ENCODE results near the gene FPGT. TPM values are rescaled to one million over a fixed set of nuclear protein-coding genes. Genes with fewer than 3 reads are reported as not detected.

Gene FPGT
- total RNA-seq, 1 donor from 2014 or later = 9.1 TPM

- H3K4me1 Mint-ChIP-seq (ENCODE audit: low read depth, unreplicated experiment) = no peaks in the 10 kb centered on the region
- H4K20me1 ChIP-seq (ENCODE audit: insufficient read depth, low read length) = no peaks in the 10 kb centered on the region
- no peaks in the 10 kb centered on the region for H3K79me2 ChIP-seq (ENCODE audit: insufficient read depth, low read length)
- H3K27me3 ChIP-seq (ENCODE audit: insufficient read depth, low read length) = no peaks in the 10 kb centered on the region
- DNase-seq (ENCODE audit: low read depth) (no peak), FAIRE-seq (no peak)
- H3K27ac ChIP-seq (ENCODE audit: low read depth, low read length) = peak overlapping the region; percentile 87
- H3K36me3 ChIP-seq (ENCODE audit: insufficient read depth, low read length) = no peaks in the 10 kb centered on the region
- TF ChIP-seq CTCF (IDR thresholded peaks at IDR 0.05; ENCODE audit: insufficient read depth, low read depth, low read length) (no peak), EZH2 (IDR thresholded peaks at IDR 0.05; ENCODE audit: insufficient read depth, low read length) (no peak)
- H3K27me3 Mint-ChIP-seq (ENCODE audit: low read depth, unreplicated experiment) = no peaks in the 10 kb centered on the region
- H3K4me3 Mint-ChIP-seq (ENCODE audit: unreplicated experiment) = peak overlapping the region; percentile 92
- H2AFZ ChIP-seq (ENCODE audit: low read depth, low read length) = peak overlapping the region; percentile 92
- H3K4me2 ChIP-seq (ENCODE audit: low read length) = peak overlapping the region; percentile 92
- H3K9me3 ChIP-seq (ENCODE audit: insufficient read depth, low read depth, low read length) = no peaks in the 10 kb centered on the region
- no peaks in the 10 kb centered on the region for H3K9me3 Mint-ChIP-seq (ENCODE audit: unreplicated experiment)
- H3K36me3 Mint-ChIP-seq (ENCODE audit: low read depth, unreplicated experiment) = no peaks in the 10 kb centered on the region
- no peaks in the 10 kb centered on the region for H3K4me1 ChIP-seq (ENCODE audit: insufficient read depth, low read length)
- peak overlapping the region; percentile 37 for H3K27ac Mint-ChIP-seq (ENCODE audit: unreplicated experiment)
- H3K4me3 ChIP-seq (ENCODE audit: insufficient read depth, low read depth, low read length) = peak overlapping the region; percentile 92
- H3K9ac ChIP-seq (ENCODE audit: low read length) = peak overlapping the region; percentile 89
Measured at GRCh38 chr1:74197255-74197654, 787 bp upstream of the FPGT start.

DNA sequence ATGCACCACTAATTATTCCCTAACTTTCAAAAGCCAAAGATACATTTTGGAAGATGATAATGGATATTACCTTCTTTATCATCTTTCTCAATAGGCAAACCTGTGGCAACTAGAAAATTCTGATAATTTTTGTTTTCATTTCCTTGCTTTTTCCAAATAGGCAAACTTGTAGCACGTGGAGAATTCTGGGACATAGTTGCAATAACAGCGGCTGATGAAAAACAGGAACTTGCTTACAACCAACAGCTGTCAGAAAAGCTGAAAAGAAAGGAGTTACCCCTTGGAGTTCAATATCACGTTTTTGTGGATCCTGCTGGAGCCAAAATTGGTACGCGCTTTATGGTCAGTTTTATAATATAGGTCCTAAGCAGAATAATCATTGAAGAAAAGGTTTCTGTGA lies 1.5 kb downstream of the FPGT start:
- H2AFZ ChIP-seq (ENCODE audit: low read depth, low read length) = no peak overlapping the region
- H3K9me3 Mint-ChIP-seq (ENCODE audit: unreplicated experiment) = no peaks in the 10 kb centered on the region
- H3K4me3 ChIP-seq (ENCODE audit: insufficient read depth, low read depth, low read length) = no peak overlapping the region
- H3K4me1 Mint-ChIP-seq (ENCODE audit: low read depth, unreplicated experiment) = no peaks in the 10 kb centered on the region
- H3K9me3 ChIP-seq (ENCODE audit: insufficient read depth, low read depth, low read length) = no peaks in the 10 kb centered on the region
- no peak overlapping the region for H3K4me2 ChIP-seq (ENCODE audit: low read length)
- H3K27me3 Mint-ChIP-seq (ENCODE audit: low read depth, unreplicated experiment) = no peaks in the 10 kb centered on the region
- H3K27ac Mint-ChIP-seq (ENCODE audit: unreplicated experiment) = no peak overlapping the region
- H3K79me2 ChIP-seq (ENCODE audit: insufficient read depth, low read length) = no peaks in the 10 kb centered on the region
- H3K27ac ChIP-seq (ENCODE audit: low read depth, low read length) = no peak overlapping the region
- H3K36me3 ChIP-seq (ENCODE audit: insufficient read depth, low read length) = no peaks in the 10 kb centered on the region
- no peak for DNase-seq (ENCODE audit: low read depth)
- no peaks in the 10 kb centered on the region for H3K4me1 ChIP-seq (ENCODE audit: insufficient read depth, low read length)
- TF ChIP-seq EZH2 (IDR thresholded peaks at IDR 0.05; ENCODE audit: insufficient read depth, low read length) (no peak), CTCF (IDR thresholded peaks at IDR 0.05; ENCODE audit: insufficient read depth, low read depth, low read length) (no peak)
- H3K9ac ChIP-seq (ENCODE audit: low read length) = no peak overlapping the region
- H3K4me3 Mint-ChIP-seq (ENCODE audit: unreplicated experiment) = peak overlapping the region; percentile 92
- H3K36me3 Mint-ChIP-seq (ENCODE audit: low read depth, unreplicated experiment) = no peaks in the 10 kb centered on the region
- no peak for FAIRE-seq
- no peaks in the 10 kb centered on the region for H4K20me1 ChIP-seq (ENCODE audit: insufficient read depth, low read length)
- no peaks in the 10 kb centered on the region for H3K27me3 ChIP-seq (ENCODE audit: insufficient read depth, low read length)

DNA sequence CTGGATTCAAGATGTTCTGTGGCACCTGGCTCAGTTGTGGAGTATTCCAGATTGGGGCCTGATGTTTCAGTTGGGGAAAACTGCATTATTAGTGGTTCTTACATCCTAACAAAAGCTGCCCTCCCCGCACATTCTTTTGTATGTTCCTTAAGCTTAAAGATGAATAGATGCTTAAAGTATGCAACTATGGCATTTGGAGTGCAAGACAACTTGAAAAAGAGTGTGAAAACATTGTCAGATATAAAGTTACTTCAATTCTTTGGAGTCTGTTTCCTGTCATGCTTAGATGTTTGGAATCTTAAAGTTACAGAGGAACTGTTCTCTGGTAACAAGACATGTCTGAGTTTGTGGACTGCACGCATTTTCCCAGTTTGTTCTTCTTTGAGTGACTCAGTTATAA lies 7.2 kb downstream of the FPGT start:
- H3K4me1 Mint-ChIP-seq (ENCODE audit: low read depth, unreplicated experiment) = peaks cover 9% of the 10 kb centered on the region
- Histone ChIP-seq H4K20me1 (ENCODE audit: insufficient read depth, low read length) (no peaks in the 10 kb centered on the region), H3K9ac (ENCODE audit: low read length) (no peak overlapping the region), H3K27me3 (ENCODE audit: insufficient read depth, low read length) (no peaks in the 10 kb centered on the region), H3K4me3 (ENCODE audit: insufficient read depth, low read depth, low read length) (no peak overlapping the region), H3K4me2 (ENCODE audit: low read length) (peak overlapping the region; percentile 3), H3K36me3 (ENCODE audit: insufficient read depth, low read length) (no peaks in the 10 kb centered on the region), H3K27ac (ENCODE audit: low read depth, low read length) (no peak overlapping the region), H2AFZ (ENCODE audit: low read depth, low read length) (peak overlapping the region; percentile 20), H3K79me2 (ENCODE audit: insufficient read depth, low read length) (no peaks in the 10 kb centered on the region), H3K9me3 (ENCODE audit: insufficient read depth, low read depth, low read length) (no peaks in the 10 kb centered on the region), H3K4me1 (ENCODE audit: insufficient read depth, low read length) (peaks cover 6% of the 10 kb centered on the region)
- H3K4me3 Mint-ChIP-seq (ENCODE audit: unreplicated experiment) = no peak overlapping the region
- H3K36me3 Mint-ChIP-seq (ENCODE audit: low read depth, unreplicated experiment) = no peaks in the 10 kb centered on the region
- H3K27me3 Mint-ChIP-seq (ENCODE audit: low read depth, unreplicated experiment) = no peaks in the 10 kb centered on the region
- no peaks in the 10 kb centered on the region for H3K9me3 Mint-ChIP-seq (ENCODE audit: unreplicated experiment)
- DNase-seq (ENCODE audit: low read depth) (peak; percentile 63), FAIRE-seq (no peak)
- TF ChIP-seq CTCF (IDR thresholded peaks at IDR 0.05; ENCODE audit: insufficient read depth, low read depth, low read length) (no peak), EZH2 (IDR thresholded peaks at IDR 0.05; ENCODE audit: insufficient read depth, low read length) (no peak)
- peak overlapping the region; percentile 69 for H3K27ac Mint-ChIP-seq (ENCODE audit: unreplicated experiment)

Data from astrocyte (in vitro differentiated cells and primary cell).